Epithelial cell of prostate (primary cell): ENCODE measurements around the gene DPP6.

Experiments
- DNase-seq: peaks from one replicate; pipeline ENCODE4 v3.0.0-alpha.2; 2011; ENCODE audit warnings: low read depth, low spot score
- H3K27ac ChIP-seq: fragments of 450-650 bp; 2 replicates; pipeline ENCODE4 v1.5.1; 2017; ENCODE audit warnings: mild to moderate bottlenecking

Gene DPP6

GRCh38 chr7:154877031-154877430 lies 824.8 kb downstream of the DPP6 start:
- no peak overlapping the region for H3K27ac ChIP-seq
- DNase-seq, result no peak

GRCh38 chr7:154879629-154880028 lies 827.4 kb downstream of the DPP6 start:
- H3K27ac ChIP-seq, result no peak overlapping the region
- DNase-seq, result no peak

- no peak overlapping the region for H3K27ac ChIP-seq
- no peak for DNase-seq
These were observed 828.3 kb downstream of the DPP6 start for GRCh38 chr7:154880513-154880912.

- DNase-seq, result no peak
- H3K27ac ChIP-seq, result no peak overlapping the region
These were observed 828.8 kb downstream of the DPP6 start for GRCh38 chr7:154881026-154881425.

GRCh38 chr7:154881526-154881925 lies 829.3 kb downstream of the DPP6 start:
- no peak for DNase-seq
- H3K27ac ChIP-seq, result no peak overlapping the region

GRCh38 chr7:154882931-154883474 lies 830.8 kb downstream of the DPP6 start:
- no peak overlapping the region for H3K27ac ChIP-seq
- no peak for DNase-seq

GRCh38 chr7:154884348-154884920 lies 832.2 kb downstream of the DPP6 start:
- H3K27ac ChIP-seq, result no peak overlapping the region
- no peak for DNase-seq

- no peak overlapping the region for H3K27ac ChIP-seq
- no peak for DNase-seq
These were observed 834.4 kb downstream of the DPP6 start for GRCh38 chr7:154886591-154886990.

- no peak for DNase-seq
These were observed 836.5 kb downstream of the DPP6 start for GRCh38 chr7:154888690-154889089.

GRCh38 chr7:154892459-154892858 lies 840.3 kb downstream of the DPP6 start:
- DNase-seq, result no peak
- no peak overlapping the region for H3K27ac ChIP-seq

More at GRCh38 chr7:154888690-154889089, 836.5 kb downstream of the DPP6 start:
- H3K27ac ChIP-seq, result no peak overlapping the region

- no peak for DNase-seq
- no peak overlapping the region for H3K27ac ChIP-seq
These were observed 843.9 kb downstream of the DPP6 start for GRCh38 chr7:154896076-154896475.

GRCh38 chr7:154898973-154899855 lies 847.0 kb downstream of the DPP6 start:
- DNase-seq, result no peak
- H3K27ac ChIP-seq, result no peak overlapping the region

- H3K27ac ChIP-seq, result no peak overlapping the region
- DNase-seq, result no peak
These were observed 847.7 kb downstream of the DPP6 start for GRCh38 chr7:154899862-154900261.

- no peak for DNase-seq
These were observed 850.4 kb downstream of the DPP6 start for GRCh38 chr7:154902600-154903082.

GRCh38 chr7:154903083-154903731 lies 851.0 kb downstream of the DPP6 start:
- DNase-seq, result no peak
- no peak overlapping the region for H3K27ac ChIP-seq

More at GRCh38 chr7:154902600-154903082, 850.4 kb downstream of the DPP6 start:
- H3K27ac ChIP-seq, result no peak overlapping the region

- DNase-seq, result no peak
- H3K27ac ChIP-seq, result no peak overlapping the region
These were observed 852.9 kb downstream of the DPP6 start for GRCh38 chr7:154905146-154905545.

GRCh38 chr7:154905615-154906014 lies 853.4 kb downstream of the DPP6 start:
- H3K27ac ChIP-seq, result no peak overlapping the region
- DNase-seq, result no peak

- no peak for DNase-seq
- no peak overlapping the region for H3K27ac ChIP-seq
These were observed 854.0 kb downstream of the DPP6 start for GRCh38 chr7:154906201-154906600.

- no peak for DNase-seq
- H3K27ac ChIP-seq, result no peak overlapping the region
These were observed 854.6 kb downstream of the DPP6 start for GRCh38 chr7:154906736-154907355.
